WTC11 (cell line): ENCODE data around the gene SUMO1.

Source experiments
- ESRRA ChIP-seq: sonication (generic); formaldehyde crosslinking; IDR thresholded peaks from 2 replicates; pipeline ENCODE4 v1.8.1; 2022; ENCODE audit warnings: mild to moderate bottlenecking, missing genetic modification reagents, borderline replicate concordance
- ETV6 ChIP-seq: sonication (generic); formaldehyde crosslinking; IDR thresholded peaks from 2 replicates; pipeline ENCODE4 v1.8.1; 2022; ENCODE audit warnings: mild to moderate bottlenecking, missing genetic modification reagents
- FOXJ3 ChIP-seq: sonication (generic); formaldehyde crosslinking; IDR thresholded peaks from 2 replicates; pipeline ENCODE4 v1.9.0; 2021; ENCODE audit warnings: missing genetic modification reagents, mild to moderate bottlenecking, borderline replicate concordance
- OVOL2 ChIP-seq: fragments of 250-450 bp; sonication (Bioruptor Pico); IDR thresholded peaks from 2 replicates; pipeline ENCODE4 v1.9.0; 2021; ENCODE audit warnings: mild to moderate bottlenecking, borderline replicate concordance
- ZNF219 ChIP-seq: sonication (generic); formaldehyde crosslinking; IDR thresholded peaks from 2 replicates; pipeline ENCODE4 v1.8.0; 2023; ENCODE audit warnings: missing genetic modification reagents, mild to moderate bottlenecking, borderline replicate concordance
- TF ChIP-seq, protein P1 (sequence below): sonication (generic); formaldehyde crosslinking; IDR thresholded peaks from 2 replicates; pipeline ENCODE4 v1.8.1; 2023; ENCODE audit warnings: mild to moderate bottlenecking, moderate library complexity, missing genetic modification reagents
- TF ChIP-seq, protein P2 (sequence below): fragments of 200-600 bp; IDR thresholded peaks from 2 replicates; pipeline ENCODE4 v1.8.0; 2022; ENCODE audit warnings: antibody characterized with exemption
- TF ChIP-seq, protein P3 (sequence below): fragments of 250-450 bp; sonication (Bioruptor Pico); IDR thresholded peaks from 2 replicates; pipeline ENCODE4 v1.8.0; 2021; ENCODE audit warnings: mild to moderate bottlenecking

DNA sequence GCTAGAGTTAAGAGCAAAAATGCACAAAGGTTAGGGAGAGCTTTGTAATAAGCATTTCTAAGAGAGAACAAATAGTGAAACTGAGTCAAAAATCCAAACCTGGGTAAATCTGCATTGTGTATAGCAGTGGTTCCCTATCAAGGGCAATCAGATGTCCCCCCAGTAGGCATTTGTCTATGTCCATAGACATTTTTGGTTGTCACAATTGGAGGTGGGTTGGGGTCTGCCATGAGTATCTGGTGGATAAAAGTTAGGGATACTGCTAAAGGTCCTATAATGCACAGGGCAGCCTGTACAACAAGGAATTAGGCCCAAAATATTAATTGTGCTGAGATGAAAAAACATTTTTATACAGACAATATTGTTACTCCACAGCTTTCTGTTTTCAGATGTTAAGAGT lies 48.2 kb upstream of the SUMO1 start:
- TF ChIP-seq, protein P1, sequence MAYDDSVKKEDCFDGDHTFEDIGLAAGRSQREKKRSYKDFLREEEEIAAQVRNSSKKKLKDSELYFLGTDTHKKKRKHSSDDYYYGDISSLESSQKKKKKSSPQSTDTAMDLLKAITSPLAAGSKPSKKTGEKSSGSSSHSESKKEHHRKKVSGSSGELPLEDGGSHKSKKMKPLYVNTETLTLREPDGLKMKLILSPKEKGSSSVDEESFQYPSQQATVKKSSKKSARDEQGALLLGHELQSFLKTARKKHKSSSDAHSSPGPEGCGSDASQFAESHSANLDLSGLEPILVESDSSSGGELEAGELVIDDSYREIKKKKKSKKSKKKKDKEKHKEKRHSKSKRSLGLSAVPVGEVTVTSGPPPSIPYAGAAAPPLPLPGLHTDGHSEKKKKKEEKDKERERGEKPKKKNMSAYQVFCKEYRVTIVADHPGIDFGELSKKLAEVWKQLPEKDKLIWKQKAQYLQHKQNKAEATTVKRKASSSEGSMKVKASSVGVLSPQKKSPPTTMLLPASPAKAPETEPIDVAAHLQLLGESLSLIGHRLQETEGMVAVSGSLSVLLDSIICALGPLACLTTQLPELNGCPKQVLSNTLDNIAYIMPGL (CRISPR knock-in tag): no peak
- TF ChIP-seq, protein P2, sequence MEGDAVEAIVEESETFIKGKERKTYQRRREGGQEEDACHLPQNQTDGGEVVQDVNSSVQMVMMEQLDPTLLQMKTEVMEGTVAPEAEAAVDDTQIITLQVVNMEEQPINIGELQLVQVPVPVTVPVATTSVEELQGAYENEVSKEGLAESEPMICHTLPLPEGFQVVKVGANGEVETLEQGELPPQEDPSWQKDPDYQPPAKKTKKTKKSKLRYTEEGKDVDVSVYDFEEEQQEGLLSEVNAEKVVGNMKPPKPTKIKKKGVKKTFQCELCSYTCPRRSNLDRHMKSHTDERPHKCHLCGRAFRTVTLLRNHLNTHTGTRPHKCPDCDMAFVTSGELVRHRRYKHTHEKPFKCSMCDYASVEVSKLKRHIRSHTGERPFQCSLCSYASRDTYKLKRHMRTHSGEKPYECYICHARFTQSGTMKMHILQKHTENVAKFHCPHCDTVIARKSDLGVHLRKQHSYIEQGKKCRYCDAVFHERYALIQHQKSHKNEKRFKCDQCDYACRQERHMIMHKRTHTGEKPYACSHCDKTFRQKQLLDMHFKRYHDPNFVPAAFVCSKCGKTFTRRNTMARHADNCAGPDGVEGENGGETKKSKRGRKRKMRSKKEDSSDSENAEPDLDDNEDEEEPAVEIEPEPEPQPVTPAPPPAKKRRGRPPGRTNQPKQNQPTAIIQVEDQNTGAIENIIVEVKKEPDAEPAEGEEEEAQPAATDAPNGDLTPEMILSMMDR: no peak
- TF ChIP-seq, protein P3, sequence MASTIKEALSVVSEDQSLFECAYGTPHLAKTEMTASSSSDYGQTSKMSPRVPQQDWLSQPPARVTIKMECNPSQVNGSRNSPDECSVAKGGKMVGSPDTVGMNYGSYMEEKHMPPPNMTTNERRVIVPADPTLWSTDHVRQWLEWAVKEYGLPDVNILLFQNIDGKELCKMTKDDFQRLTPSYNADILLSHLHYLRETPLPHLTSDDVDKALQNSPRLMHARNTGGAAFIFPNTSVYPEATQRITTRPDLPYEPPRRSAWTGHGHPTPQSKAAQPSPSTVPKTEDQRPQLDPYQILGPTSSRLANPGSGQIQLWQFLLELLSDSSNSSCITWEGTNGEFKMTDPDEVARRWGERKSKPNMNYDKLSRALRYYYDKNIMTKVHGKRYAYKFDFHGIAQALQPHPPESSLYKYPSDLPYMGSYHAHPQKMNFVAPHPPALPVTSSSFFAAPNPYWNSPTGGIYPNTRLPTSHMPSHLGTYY: no peak
- TF ChIP-seq ETV6 (CRISPR knock-in tag) (no peak), ZNF219 (no peak), FOXJ3 (CRISPR knock-in tag) (no peak), OVOL2 (CRISPR knock-in tag) (no peak), ESRRA (CRISPR knock-in tag) (no peak)
